ENCODE results near the gene DYNLT2.
"Not testable (repeated sequence)": the region's sequence is repeated elsewhere in the genome, so short reads cannot be mapped to it uniquely, and the experiment has no call there.

The DYNLT2 gene

GRCh38 chr6:169783971-169784820 lies 32.8 kb upstream of the DYNLT2 start:
- no peak overlapping the region for H3K4me3 ChIP-seq (ENCODE audit: low read depth, low read length)

DNA sequence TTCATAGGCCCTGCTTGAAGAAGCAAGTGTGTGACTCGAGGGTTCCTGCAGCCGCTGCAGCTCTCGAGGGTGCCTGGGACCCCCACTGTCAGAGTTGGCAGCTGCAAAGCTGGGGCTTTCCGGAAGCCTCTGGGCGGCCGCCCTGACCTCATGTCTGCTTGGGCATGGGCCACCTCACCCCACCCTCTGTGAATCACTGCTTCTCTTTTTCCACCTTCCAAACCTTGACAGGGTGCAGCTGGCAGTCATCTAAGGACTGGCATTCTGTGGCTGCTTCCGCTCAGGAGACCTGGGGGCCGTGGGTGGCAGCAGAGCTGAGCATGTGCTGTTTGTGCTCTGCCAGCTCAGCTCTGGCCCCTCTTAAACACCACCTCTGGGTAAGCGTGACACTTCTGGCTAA lies 32.0 kb upstream of the DYNLT2 start:
- H3K4me3 ChIP-seq (ENCODE audit: low read depth, low read length) = no peak overlapping the region

DNA sequence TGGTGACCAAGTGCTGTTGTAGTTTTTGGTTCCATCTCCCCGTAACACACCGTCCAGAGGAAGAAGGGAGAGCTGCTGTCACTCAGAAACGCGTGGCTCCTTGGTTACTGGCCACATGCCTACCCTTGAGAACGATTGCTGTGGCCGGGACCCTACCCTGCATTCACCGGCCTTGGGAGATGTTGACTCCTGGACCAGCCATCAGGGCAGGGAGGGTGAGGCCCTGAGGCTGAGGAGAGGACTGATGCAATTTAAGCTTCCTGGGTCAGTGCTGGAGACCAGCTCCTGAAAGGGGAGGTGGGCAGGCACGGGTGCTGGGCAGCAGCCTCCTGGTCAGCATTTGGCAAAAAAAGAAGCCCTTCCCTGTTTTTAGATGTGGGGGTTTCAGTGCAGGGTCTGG lies 31.6 kb upstream of the DYNLT2 start:
- H3K4me3 ChIP-seq (ENCODE audit: low read depth, low read length) = no peak overlapping the region

DNA sequence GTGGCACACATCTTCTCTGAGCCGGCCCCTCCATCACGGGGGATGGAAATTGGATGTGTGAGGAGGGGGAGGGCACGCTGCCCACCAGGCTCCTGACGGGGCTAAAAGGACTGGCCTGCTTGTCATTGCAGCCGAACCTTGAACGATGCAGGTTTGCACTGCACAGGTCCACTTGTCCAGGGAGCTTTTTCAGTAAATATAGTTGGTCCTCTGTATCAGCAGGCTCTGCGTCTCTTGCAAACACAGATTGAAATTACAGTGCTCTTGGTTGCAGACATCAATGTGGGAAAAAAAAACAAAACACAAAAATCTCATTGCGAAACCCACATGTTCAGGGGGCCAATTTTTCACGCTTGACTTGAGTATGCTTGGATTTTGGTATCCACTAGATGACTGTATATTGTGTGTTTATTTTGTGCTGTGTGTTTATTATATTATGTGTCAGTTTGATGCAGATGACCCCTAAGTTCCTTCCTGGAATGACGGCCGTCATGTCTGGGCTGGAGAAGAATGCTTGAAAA lies 29.3 kb upstream of the DYNLT2 start:
- H3K4me3 ChIP-seq (ENCODE audit: low read depth, low read length) = no peak overlapping the region

- H3K4me3 ChIP-seq (ENCODE audit: low read depth, low read length) = no peak overlapping the region
Observed at GRCh38 chr6:169779896-169780295, 28.5 kb upstream of the DYNLT2 start.

DNA sequence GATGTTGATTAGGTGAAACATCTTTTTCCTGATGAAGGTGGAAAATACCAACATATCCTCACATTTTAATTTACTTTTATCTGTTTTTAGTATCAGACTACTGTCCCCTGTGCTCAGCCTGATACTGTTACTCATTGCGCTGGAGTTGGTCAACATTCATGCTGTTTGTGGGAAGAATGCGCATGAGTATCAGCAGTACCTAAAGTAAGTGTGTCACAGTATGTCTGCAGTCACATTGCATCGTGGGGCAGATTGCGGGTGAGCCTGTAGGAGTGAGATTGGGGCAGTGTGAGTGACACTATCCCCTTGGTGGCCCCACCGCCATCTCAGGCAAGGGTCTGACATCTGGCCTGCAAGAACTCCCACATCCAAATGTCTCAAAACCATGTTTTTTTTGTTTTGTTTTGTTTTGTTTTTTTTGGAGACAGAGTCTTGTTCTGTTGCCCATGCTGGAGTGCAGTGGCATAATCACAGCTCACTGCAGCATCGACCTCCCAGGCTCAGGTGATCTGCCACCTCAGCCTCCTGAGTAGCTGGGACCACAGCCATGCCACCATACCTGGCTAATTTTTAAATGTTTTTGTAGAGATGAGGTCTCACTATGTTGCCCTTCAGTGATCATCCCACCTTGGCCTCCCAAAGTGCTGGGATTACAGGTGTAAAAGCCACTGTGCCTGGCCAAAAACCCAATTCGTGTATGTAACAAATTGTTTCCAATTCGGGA lies 27.9 kb upstream of the DYNLT2 start:
- H3K4me3 ChIP-seq (ENCODE audit: low read depth, low read length) = no peak overlapping the region

GRCh38 chr6:169778646-169779045 lies 27.3 kb upstream of the DYNLT2 start:
- no peak overlapping the region for H3K4me3 ChIP-seq (ENCODE audit: low read depth, low read length)

GRCh38 chr6:169777896-169778295 lies 26.5 kb upstream of the DYNLT2 start:
- H3K4me3 ChIP-seq (ENCODE audit: low read depth, low read length) = no peak overlapping the region

GRCh38 chr6:169776379-169776778 lies 25.0 kb upstream of the DYNLT2 start:
- H3K4me3 ChIP-seq (ENCODE audit: low read depth, low read length) = no peak overlapping the region

- H3K4me3 ChIP-seq (ENCODE audit: low read depth, low read length) = no peak overlapping the region
Observed at GRCh38 chr6:169775321-169775720, 23.9 kb upstream of the DYNLT2 start.

DNA sequence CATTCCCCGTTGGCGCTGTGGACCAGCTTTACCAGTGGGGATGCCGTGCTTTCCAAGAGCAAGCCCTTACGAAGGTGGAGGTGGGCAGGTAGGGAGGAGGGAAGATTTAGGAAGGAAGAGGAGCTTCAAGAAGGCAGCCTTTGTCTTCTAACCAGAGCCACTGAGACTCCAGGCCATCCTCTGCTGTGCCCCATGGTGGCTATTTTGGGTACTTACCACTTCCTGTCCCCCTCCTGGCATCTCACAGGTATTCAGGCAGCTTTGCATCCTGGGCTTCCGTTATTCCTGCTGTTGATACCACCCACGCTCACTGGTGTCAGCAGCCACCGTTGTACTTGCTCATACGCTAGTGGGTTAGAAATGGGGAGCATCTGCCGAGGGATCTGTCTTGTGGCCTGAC lies 23.0 kb upstream of the DYNLT2 start:
- H3K4me3 ChIP-seq (ENCODE audit: low read depth, low read length) = no peak overlapping the region

- no peak overlapping the region for H3K4me3 ChIP-seq (ENCODE audit: low read depth, low read length)
Observed at GRCh38 chr6:169766921-169767736, 15.8 kb upstream of the DYNLT2 start.

DNA sequence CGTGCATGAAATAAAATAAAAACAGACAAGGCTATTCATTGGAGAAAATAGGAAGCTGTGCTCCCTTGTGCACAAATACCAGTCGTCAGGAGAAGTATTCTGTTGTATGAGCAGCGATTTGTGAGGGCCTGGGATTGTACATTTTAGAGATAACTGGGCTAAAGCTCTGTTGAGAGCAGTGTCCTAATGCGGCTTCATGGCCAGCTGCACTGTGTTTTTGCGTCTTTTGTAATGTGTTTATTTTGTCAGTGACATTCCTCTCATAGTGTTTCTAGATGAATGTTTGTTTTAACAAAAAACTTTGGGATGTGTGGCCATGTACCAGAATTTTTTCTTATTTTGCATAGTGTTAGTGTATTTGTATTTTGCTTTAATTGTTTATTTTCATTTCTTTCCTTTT lies 14.9 kb upstream of the DYNLT2 start:
- no peak overlapping the region for H3K4me3 ChIP-seq (ENCODE audit: low read depth, low read length)

DNA sequence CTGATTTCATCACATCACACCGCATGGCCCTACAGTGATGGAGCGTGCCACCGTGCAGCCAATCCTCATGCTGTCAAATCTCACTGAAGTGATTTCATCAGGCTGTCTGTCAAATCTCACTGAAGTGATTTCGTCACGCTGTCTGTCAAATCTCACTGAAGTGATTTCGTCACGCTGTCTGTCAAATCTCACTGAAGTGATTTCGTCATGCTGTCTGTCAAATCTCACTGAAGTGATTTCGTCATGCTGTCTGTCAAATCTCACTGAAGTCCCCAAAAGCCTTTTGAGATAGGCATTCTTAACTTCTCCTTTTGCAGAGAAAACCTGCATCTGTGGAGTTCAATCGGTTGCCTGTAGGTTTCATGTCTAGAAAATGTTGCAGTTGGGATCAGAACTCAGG lies 14.4 kb upstream of the DYNLT2 start:
- H3K4me3 ChIP-seq (ENCODE audit: low read depth, low read length) = not testable (repeated sequence)

DNA sequence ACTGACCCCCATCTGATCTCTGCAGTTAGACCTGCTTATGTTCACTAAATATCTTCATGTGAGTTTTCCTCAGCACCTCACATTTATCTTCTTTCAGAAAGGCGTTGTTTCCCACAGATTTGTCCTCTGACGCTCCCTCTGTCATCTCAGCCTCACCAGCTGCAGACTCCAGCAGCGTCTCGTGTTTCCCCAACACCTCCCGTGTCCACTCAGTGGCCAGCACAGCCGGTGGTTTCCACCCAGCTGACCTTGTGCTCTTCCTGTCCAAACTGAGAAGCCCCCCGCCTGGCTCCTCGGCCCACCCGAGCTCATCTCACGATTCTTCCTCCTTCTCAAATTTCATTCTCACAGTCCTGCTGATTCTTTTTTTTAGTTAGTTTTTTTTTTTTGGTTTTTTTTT lies 12.5 kb upstream of the DYNLT2 start:
- no peak overlapping the region for H3K4me3 ChIP-seq (ENCODE audit: low read depth, low read length)

- no peak overlapping the region for H3K4me3 ChIP-seq (ENCODE audit: low read depth, low read length)
Observed at GRCh38 chr6:169763308-169763707, 11.9 kb upstream of the DYNLT2 start.

DNA sequence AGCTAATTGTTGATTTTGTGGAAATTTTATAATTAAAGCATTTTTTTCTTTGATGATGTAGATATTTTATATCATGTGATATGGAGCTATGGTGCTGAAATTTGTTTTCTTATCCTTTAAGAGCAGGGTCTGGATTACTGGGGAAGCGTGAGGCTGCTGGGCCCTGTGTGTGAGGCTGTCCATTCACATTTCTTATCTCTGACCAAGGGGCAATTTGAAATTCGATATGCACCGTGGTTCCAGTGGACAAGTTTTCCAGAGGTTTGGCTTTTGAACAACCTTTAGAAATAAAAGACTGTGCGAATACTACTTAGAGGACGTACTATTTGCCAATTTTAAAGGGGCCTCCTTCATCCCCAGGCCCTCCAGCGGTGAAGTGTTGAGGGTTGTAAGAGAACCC lies 3.8 kb upstream of the DYNLT2 start:
- no peak overlapping the region for H3K4me3 ChIP-seq (ENCODE audit: low read depth, low read length)

DNA sequence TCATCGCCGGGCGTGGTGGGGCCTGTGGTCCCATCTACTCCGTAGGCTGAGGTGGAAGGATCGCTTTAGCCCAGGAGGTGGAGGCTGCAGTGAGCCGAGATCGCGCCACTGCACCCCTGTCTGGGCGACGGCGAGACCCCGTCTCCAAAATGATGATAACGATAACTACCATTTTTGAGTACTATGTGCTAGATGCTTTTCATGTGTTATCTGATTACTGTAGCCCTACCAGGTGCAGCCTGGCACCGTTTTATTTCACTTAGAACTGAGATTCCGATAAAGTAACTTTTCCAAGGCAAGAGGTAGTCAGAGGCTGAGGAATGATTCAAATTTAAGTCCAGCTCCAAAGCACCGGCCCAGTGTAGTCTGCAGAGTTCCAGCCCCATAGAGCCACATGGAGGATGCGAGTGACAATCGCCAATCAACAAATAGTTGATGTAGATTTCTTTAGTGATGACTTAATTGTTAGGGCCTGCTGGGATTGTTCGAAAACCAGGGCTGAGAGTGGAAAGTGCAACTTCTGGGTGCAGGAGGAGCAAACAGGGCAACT lies 777 bp upstream of the DYNLT2 start:
- peak overlapping the region; percentile 90 for H3K4me3 ChIP-seq (ENCODE audit: low read depth, low read length)

DNA sequence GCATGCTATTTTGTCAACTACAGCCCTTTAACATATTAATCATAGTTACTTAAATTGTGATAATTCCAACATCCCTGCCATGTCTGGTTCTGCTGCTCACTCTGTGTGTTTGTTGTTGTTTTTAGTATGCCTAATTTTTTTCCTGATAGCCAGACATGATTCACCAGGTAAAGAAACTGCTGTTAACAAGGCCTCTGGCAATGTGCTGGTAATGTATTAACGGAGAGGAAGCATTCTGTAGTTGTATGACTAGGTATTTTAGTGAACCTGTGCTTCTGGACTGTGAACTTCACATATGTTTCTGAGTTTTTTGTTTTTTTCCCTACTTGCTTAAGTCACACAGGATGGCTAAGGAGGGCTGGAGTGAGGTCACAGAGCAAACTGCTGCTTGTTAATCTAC lies 4.8 kb downstream of the DYNLT2 start:
- no peak overlapping the region for H3K4me3 ChIP-seq (ENCODE audit: low read depth, low read length)

DNA sequence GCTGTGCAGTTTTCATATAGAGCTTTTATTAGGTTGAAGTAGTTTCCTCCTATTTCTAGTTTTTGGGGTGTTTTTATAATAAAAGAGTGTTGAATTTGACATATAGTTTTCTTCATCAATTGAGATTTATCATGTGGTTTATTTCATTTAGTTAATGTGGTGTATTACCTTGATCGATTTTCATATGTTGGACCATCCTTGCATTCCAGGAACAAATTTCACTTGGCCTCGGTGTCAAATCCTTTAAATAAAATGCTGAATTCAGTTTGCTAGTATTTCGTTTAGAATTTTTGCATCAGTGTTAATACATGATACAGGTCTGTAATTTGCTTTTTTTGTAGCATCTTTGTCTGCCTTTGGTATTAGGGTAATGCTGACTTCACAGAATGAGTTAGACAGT lies 6.0 kb downstream of the DYNLT2 start:
- no peak overlapping the region for H3K4me3 ChIP-seq (ENCODE audit: low read depth, low read length)

- no peak overlapping the region for H3K4me3 ChIP-seq (ENCODE audit: low read depth, low read length)
Observed at GRCh38 chr6:169741344-169741743, 10.0 kb downstream of the DYNLT2 start.
